GM18873 (cell line): ENCODE data around the gene HOXC13.

Source experiments
- ATAC-seq: cut with Tn5 transposase; IDR thresholded peaks from one replicate; pipeline ENCODE4 v1.9.1; 2021; ENCODE audit warnings: mild to moderate bottlenecking, moderate library complexity, moderate number of reproducible peaks; ENCODE audit not compliant: unreplicated experiment, low FRiP score

Gene HOXC13

DNA sequence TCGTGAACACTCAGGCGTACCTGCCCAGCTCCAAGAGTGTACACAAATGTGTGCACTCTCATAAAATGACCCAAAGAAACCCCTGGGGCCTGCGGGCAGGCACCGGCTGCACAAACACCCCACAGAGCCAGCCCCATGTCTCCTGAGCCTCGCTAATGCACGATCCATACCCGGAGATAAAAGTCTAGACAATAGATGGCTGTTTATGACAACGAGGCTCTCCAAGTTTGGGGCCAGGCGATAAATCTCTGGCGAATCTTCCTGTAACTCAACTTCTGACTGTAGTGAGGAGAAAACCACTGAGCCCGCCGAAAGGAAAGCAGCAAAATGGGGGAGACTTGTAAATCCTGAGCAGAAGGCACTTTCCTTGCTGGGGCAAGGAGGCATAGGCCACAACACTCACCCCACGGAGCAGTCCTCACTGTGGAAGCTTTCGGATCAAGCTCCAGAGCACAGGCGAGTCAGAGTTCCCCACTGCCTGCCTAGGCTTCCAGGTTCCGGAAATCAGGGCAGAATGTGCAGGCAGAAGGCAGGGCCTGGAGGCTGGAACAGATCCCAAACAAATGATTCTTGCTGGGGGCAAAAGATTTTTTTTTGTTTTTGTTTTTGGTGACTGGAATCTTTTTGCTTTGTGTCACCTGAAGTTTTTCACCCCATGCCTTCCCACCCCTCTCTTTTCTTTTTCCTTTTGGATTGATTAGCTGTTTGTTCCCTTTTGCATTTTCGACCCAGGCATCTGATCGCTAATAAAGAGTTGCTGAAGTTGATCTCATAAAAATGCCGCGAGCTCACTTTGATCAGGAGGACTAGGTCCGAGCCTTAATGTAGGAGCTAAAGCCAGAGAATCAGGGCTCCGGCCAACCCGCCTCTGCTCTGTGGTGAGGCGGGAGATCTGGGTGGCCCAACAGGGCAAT is 29.8 kb downstream of the HOXC13 start:
- ATAC-seq: no peak

DNA sequence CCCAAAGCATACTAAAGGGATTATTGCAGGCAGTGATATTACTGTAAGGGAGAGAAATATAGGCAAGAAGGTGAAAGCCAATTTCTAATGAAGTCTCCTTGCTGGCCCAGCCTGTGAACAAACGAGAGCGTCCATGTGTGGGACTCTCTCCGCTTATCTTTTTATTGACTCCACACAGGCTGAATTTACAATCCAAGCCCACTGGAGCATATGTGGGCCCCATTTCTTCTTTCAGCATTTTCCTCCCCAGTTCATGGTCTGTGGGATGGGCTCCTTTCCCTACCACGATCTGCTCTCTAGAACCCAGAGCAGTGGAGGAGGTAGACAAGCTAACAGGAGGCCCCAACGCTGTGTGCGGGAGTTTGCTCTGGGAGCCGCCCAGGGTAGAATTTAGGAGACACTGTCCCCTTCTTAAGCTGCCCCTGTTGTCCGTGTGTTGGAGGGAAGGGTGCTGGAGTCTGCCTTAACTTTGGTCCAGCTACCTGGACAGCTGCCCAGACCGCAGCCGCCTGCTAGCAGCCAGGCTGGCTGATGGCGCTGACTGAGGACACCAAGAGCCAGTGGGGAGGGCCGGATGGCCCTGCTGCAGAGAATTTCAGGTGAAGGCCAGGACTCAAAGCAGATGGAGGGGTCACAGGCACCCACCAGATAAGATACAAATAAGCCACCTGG is 31.1 kb downstream of the HOXC13 start:
- ATAC-seq: no peak

DNA sequence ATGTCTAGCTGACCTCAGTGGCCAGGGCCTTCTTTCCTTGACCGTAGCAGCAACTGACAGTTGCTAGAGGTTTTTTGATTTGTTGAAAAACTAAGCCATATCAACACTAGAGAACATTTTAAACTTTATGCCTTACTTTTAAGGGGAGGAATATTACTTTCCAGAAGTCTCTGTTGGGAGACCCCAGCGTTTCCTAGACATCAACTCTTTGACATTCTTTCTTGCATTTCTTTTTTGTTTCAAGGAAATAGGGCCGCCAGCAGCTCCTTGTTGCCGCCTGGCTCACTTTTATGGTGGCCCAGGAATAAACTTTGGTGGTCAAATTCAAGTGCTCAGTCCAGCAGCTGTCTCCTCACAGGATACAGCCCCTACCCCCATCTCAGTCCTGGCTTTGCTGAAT is 31.8 kb downstream of the HOXC13 start:
- no peak for ATAC-seq

DNA sequence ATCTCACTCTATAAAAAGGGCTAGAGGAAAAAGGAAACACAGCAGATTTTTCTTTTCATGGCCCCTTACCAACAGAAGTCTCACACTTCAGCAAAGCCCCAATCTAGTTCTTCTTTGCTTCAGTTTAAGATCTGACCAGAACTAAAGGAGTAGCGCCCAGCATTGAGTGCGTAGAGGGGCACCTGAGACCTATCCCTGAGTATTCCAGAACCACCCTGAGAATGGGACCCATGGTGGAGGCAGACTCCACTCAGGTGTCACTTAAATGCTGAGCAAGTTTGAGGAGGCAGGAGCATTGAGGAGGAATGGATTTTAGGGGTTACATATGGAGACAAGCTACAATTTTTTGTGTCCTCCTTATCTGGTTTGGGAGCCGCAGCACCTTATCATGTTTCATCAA is 32.5 kb downstream of the HOXC13 start:
- no peak for ATAC-seq

DNA sequence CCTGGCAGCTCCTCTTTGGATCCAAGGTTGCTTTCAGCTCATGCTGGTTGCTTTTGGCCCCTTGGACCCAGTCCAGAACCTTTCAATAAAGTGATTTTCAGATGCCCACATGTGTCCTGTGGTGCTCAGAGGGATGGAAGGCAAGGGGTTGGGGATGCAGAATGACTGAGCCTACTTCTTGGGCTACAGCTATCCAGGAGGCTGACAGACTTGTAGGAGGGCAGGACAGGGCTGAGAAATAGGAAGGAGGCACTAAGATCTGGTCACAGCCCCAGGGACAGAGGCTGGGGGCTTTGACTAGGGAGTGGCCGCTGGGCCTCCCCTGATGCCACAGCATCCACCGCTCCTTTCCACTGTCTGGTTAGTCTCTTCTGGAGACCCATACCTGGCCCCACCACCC is 33.1 kb downstream of the HOXC13 start:
- no peak for ATAC-seq

DNA sequence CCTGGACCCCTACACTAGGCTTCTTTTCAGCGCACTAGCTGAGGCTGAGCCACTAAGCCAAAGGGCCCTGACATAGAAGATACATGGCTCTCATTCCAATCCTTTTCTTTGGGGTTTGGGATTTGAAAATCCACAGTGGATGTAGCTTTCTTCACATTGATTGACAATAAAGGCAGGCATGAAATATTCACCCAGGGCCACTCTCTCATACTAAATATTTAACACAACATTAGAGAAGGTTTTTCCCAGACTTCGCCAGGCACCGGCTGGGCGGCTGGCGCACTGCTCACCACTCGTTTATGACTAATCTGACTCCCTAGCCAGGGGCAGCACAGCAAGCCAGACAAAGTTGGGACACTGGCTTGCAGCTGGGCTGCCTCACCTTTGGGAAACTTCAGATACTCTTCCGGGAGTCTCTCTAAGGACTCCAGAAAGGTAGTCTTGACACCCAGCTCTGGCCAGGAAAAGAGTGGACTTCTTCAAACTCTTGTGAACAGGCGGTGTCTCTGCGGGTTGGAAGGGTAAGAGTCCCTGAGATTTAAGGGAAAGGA is 33.6 kb downstream of the HOXC13 start:
- no peak for ATAC-seq

DNA sequence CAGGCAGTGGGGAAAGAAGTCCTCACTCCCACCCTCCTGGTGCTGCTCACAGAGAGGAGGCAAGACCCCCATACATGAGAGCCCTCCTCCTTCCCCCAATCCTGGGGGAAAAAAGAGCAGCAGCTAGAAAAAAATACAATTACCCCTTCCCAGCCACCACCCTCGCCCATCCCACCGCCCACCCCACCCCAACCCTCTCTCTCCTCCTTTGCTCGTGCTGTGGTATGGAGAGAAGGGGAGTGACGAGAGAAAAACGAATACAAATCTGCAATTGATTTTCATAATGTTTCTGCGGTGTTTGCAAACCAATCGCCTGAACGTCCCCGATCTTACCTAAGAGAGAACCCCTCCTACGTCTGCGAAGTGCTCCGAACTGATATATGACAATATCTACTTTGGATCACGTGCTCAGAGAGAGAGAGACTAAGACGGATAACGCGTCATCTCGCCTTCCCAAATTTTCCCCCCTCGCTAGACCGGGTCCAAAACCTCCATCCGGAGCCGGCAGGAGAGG is 34.1 kb downstream of the HOXC13 start, which contains the start of gene HOXC11:
Gene HOXC11, plus strand, starts transcription at position 405 of the 514 bp plus-strand sequence. CDS start 116 bp downstream, outside the sequence.
- no peak for ATAC-seq

DNA sequence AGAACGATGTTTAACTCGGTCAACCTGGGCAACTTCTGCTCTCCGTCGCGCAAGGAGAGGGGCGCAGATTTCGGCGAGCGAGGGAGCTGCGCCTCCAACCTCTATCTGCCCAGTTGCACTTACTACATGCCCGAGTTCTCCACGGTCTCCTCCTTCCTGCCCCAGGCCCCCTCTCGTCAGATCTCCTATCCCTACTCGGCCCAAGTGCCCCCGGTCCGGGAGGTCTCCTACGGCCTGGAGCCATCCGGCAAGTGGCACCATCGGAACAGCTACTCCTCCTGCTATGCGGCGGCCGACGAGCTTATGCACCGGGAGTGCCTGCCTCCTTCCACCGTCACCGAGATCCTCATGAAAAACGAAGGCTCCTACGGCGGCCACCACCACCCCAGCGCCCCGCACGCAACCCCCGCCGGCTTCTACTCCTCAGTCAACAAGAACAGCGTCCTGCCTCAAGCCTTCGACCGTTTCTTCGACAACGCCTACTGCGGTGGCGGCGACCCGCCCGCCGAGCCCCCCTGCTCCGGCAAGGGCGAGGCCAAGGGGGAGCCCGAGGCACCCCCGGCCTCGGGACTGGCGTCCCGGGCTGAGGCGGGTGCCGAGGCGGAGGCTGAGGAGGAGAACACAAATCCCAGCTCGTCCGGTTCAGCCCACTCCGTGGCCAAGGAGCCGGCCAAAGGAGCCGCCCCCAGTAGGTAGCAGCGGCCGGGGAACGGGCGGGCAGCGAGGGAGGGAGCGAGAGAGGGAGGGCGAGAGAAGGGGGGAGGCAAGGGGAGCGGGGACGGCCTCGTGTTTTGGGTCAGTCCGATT is 34.8 kb downstream of the HOXC13 start:
- no peak for ATAC-seq

DNA sequence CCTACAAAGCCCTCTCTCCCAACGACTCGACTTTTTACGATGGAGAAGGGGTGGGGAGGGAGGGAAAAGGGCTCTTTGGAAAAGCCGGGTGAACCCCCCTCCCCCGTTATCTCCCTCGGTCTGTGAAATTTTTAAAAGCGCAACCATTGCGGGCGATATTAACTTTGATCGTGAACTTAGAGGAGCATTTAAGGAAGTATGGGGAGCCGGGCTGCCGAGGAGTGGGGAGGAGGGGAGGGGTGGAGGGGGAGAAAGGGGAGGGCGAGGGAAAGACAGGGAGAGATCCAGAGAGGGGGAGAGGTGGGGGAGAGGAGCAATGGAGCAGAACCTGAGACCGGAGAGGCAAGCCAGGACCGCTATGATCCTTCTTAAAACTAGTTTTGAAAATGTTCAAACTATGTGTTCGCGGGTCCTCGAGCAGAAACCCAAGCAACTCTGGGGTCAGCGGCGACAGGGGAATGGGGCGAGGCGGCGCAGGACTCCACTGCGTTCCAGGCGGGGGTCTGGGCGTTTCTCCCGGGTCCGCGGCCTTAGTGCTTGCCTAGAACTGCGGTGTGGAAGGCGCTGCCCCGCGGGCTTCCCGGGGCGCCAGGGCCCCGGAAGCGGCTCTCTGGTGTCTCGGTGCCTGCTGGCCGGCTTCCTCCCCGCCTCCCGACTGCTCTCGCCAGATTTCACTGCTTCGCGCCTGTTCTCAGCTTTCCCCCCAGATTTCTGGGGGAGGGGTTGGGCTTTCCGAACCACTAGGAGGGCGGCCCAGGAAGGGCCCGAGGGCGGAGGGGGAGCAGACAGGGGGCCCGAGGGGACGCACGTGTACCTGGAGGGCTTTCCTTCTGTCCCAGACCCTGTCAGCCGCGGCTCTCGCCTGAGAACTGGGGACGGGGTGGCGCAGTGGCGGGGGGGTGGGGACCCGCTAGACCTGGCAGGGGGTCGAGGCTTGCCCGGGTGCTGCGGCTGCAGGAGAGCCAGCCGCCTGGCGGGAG is 35.7 kb downstream of the HOXC13 start, which contains the start of gene HOTAIR:
Gene HOTAIR, minus strand, starts transcription at position 871 of the 980 bp plus-strand sequence.
- ATAC-seq: no peak

DNA sequence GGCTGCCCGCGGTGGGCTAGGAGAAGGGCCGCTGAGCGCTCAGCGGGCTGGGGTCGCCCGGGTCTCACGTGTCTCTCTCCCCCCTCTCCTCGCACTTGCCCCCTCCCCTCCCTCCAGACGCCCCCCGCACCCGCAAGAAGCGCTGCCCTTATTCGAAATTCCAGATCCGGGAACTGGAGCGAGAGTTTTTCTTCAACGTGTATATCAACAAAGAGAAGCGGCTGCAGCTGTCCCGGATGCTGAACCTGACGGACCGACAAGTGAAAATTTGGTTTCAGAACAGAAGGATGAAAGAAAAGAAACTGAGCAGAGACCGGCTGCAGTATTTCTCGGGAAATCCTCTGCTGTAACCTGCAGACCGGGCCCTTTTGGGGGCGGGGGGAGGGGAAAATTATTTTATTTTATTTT is 36.4 kb downstream of the HOXC13 start:
- no peak for ATAC-seq

DNA sequence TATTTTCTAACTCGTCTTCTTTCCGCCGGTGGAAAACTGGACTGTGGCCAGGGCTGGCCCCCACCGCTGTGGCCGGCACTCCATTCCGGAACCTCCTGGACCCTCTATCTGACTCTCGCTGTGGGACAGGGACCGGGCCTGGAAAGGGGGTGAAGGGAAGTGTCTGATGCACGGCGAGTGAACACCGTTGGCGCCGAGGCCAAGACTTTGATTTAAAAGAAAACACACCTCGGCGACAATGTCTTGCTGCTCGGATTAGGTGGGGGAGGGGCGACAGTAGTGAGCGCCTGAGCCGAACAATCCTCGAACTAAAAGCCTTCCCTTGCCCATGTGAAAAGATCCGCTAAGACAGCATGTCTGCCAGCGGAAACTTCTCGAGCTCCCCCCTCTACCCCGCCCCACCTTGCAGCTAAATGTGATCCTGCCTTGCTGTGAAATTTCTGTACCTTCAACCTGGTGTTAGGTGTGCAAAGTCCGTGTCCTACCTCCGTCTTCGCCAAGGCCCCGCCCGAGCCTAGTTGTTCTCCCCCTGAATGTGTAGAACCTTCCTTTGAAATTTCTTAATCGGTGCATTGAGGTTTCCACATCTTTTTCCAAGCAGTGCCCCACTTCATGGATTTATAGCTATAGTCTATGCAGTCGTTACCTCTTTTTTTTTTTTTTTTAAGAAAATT is 37.0 kb downstream of the HOXC13 start:
- ATAC-seq: no peak

DNA sequence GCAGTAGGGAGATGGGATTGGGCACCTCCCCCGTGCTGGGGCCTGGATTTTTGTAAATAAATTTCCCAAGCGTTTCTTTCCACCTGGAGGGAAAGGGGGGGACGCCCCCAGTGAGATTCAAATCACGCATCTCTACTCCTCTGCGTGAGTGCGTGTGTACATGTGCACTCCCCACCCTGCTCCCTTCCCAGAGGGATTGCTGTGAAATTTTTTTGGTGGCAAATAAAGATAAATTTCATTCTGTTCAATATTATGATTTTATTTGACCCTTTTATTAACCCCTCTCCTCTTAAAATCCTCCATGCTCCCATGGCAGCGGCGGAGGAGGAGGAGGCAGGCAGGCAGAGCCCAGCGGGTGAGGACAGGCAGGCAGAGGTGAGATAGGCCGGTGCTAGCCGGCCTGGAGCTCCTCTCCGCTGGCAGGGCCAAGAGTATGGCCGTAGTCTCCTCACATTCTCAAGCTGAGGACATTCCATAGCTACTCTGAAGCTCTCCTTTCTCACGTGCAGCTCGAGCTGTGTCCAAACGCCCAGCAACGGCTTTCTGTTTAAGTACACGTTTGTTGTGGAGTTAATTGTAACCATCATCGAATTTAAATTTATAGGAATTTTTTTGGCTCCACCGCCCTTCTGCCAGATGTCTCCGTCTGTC is 37.7 kb downstream of the HOXC13 start:
- ATAC-seq: no peak

DNA sequence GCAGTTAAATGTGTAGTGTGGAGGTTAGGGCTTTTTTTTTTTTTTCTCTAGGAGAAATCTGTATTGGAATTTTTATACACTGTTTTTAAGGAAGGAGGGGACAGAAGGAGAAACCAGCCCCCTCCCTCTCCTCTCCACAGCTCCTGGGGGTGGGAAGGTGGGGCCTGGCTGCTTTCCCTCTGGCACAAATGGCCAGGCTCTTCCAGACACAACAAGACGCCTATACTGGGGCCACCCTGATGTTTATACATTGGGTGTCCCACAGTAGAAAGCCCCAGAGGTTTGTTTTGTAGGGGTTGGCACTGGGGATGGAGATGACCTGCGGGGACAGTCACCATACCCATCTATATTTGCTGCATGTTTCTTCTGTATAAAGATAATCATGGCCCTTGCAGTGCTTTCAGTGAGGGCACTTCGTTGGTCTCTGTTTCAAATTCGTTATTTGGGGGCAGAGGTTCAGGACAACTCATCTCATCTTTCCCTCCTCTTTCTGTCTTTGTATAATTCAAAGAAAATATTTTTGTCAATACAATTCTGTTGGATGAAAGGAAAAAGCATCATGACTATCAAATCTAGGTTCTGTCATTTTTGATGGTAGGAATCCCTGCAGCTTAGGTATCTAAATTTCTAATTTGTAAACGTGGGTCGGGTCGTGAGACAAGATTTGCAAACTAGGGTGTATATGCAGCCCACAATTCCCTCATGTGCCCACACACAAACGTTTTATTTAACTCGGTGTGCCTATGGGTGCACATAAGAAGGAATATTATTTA is 38.4 kb downstream of the HOXC13 start:
- ATAC-seq: no peak

DNA sequence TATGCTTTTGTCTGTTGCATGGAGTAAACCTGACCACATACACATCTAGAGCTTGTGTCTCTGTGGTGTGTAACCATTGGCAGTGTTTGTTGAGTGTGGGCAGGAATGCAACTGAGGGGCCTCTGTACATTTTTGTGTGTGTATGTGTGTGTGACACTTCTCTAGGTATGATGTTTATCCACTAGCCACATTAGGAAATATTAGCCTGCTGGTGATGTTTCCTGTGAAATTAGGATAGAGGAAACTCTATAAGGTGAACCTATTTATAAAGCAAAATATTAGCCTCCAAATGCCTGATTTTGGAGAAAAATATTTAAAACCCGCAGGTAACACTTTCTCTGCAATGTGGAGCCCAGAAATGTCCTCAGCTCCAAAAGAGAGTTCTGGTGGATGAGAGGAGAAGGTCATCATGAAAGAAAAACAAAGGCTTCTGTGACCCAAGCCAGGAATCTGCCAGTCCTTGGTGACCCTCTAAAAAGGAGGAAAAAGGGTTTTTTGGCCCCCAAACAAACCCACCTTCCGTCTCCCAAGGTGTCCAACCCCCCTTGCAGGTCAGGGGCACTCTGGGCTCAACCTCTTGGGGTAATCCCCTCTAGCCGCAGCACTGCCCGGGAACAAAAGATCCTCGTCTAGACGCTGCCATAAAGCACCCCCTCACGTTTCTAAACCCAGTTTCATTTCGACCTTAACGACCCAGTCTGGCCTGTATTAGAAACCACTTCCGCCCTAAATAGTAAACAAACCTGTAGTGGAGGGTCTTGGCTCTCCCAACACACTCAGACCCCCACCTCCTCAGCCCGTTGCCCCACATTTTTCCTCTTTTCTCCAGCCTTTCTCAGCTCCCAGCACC is 39.2 kb downstream of the HOXC13 start:
- ATAC-seq: no peak

DNA sequence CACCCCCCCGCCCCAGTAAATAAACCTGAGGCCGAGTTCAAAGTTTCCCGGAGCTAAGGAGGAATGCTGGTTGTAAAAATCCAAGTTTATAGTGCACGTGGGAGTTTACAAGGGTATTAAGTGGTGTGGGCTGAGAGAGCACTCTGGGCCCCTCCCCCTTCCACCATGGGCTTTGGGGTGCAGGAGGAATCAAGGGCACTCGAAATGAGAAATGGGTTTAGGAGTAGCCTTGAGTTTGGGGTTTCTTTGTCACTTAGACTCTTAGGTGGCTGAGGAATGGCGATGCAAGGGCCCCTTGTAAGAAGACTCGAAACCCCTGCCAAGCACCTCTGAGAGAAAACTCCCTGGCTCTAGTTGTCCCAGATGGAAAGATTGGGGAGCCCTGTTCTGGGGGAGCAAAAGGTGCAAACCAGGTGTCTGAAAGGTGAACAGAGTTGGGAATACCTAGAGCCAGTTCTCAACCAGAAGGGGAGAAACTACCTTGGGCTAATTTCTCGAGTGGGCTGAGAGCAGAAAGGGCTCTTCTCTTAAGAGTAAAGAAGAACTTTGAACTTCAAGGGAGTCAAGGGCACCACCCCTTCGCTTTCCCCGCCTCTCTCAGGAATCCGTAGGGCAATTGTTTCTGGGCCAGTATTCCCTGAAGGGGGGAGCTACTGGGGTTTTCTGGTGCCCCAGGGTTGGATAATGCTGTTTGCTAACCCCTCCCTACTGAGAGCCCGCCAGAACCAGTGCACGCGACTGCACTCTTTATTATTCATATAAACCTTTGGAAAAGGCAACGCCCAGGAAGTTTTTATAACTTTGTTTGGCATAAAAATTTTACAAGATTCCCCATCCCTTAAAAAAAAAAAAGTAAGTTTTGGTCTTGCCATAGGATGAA is 40.1 kb downstream of the HOXC13 start:
- ATAC-seq: no peak
